NCI-H774 (cell line): Measurements from ENCODE around the gene EME1.
"Not testable (repeated sequence)": the region's sequence is repeated elsewhere in the genome, so short reads cannot be mapped to it uniquely, and the experiment has no call there.

Experiments used
- DNase-seq: peaks from one replicate; lab custom pipeline; 2025; lab: John Stamatoyannopoulos, UW

The EME1 gene

DNA sequence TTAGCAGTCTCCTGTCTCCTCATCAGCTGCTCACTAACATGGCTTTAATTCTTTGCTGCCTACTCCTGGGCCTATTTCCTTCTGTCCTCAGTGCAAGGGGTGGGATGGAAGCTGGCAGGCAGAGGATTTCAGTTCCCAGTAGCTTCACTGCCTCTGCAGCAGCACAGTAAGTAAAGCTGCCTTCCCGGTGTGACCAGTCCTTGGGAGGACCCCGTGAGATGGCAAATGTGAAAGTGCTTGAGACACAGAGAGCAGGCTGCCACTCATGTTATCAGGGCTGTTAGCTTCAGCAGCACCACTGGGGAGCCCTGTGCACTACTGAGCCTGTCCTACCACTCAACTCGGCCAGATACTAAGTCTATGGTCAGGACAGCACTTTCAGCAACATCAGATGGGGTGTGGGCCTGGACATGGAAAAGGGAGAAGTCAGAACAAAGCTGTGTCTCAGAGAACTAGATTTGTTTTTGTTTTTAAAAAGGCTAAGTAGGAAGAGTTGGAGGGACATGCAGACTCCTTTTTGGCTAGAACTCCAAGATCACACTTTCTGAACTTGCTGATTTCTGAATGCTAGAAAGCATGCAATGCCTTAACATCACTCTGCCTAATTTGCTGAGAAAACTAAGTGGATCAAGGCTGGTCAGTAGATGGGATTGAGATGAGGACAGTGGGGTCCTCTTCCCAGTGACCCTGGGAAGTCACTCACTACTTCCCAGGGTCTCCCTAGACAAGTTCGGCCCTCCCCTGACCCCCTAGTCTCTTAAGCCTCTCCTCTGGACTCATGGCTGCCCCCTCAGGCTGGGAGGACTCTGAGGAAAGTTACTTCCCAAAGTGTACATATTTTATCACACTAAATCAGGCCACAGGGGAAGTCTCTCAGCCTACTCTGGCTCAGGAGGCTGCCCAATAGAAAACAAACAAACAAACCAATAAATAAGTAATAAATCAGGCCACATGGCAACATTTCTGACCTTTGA, 54.1 kb downstream of the EME1 start:
- DNase-seq: no peak

DNA sequence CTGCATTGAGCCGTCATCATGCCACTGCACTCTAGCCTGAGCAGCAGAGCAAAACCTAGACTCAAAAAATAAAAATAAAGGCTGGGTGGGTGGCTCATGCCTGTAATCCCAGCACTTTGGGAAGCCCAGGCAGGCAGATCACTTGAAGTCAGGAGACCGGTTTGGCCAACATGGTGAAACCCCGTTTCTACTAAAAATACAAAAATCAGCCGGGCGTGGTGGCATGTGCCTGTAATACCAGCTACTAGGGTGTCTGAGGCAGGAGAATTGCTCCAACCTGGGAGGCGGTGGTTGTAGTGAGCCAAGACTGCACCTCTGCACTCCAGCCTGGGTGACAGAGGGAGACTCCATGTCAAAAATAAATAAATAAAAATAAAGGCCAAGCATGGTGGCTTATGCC, 55.1 kb downstream of the EME1 start:
- DNase-seq: not testable (repeated sequence)

DNA sequence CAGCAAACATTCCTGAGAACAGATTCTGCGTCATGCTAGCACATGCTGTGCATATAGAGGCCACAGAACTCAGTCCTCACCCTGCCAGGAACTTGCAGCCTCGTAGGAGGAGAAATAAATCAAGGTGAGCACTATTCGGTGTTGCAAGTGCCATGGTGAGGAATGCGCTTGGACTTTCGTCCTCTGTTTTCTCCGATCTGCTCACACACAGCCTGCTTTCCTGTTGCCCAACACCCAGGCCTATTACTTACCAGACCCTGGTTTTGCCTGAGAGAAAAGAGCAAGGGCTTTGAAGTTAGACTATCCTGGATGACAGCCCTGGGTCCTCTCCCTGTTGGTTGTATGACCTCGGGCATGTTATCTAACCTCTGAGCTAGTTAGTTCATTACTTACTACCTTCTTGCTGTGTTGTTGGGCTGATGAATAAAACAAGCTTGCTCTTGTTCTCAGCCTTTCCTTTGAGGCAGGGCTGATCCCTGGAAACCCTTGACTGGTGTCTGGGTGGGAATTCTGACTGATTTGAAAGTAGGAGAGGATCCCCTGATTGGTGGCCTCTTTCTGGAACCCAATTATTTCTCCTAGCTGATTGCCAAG, 55.9 kb downstream of the EME1 start:
- no peak for DNase-seq

DNA sequence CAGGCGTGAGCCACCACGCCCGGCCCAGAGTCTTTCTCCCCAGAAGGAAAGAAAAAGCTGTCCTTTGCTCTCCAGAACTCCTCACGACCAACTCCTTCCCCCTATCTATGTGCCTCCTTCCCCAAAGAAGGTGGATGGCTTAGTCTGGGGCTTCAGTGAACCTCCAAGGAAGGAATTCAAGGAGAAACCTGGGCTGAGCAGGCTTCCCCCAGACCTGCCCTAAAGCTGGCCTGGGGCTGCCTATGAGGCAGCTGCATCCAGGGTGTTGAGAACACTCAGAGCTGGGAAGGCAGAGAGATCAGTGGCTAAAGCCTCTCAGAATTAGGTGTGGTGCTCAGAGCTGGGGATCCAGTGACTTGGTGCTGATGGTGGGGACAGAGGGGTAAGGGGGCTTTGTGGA, 56.8 kb downstream of the EME1 start:
- DNase-seq: no peak
